Activated CD4-positive, alpha-beta T cell treated with anti-CD3 and anti-CD28 coated beads for 48 hours (primary cell): ENCODE data around the gene ST7.
"Not testable (repeated sequence)": the region's sequence is repeated elsewhere in the genome, so short reads cannot be mapped to it uniquely, and the experiment has no call there.

Source experiments
- DNase-seq: peaks from one replicate; pipeline ENCODE4 v3.0.0-alpha.2; 2020

The ST7 gene

DNA sequence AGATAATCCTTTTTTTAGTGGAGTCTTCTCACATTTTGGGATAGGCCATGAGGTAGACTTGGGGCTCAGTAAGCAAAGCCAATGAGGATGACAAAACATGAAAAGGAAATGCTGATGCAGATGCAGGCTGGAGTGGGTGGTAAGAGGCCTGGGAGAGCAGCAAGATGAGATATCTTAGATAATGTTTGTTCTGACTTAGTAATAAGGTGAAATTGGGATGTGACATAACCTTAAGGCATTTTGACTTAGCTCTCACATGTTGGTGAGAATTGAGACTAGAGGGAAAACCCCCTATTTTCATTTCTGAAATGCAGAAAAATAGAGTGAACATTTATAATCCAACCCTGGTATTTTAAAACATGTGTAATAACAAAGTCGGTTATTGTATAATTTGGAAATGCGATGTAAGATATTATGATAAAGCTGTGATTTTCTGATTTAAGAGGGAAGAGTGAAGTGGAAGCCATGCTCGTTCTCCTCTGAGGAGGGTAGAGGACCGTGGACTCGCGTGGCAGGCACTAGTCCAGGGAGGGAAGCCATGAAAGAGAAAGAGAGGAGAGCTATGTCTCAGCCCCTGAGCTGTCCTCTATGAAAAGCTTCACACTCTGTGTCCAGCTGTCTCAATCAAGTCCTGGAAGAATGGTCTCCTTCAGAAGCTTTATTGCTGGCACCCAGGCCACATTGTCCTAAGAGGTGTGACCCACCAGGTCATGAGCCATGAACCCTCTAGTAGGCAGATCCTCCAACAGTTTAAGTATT, 57.3 kb downstream of the ST7 start:
- DNase-seq, result peak; percentile 52

GRCh38 chr7:117011419-117012260, 58.3 kb downstream of the ST7 start:
- DNase-seq, result no peak

- no peak for DNase-seq
Measured at GRCh38 chr7:117012284-117012683, 59.0 kb downstream of the ST7 start.

GRCh38 chr7:117012696-117013095, 59.4 kb downstream of the ST7 start:
- DNase-seq, result no peak

- no peak for DNase-seq
Measured at GRCh38 chr7:117014099-117014656, 60.9 kb downstream of the ST7 start.

DNA sequence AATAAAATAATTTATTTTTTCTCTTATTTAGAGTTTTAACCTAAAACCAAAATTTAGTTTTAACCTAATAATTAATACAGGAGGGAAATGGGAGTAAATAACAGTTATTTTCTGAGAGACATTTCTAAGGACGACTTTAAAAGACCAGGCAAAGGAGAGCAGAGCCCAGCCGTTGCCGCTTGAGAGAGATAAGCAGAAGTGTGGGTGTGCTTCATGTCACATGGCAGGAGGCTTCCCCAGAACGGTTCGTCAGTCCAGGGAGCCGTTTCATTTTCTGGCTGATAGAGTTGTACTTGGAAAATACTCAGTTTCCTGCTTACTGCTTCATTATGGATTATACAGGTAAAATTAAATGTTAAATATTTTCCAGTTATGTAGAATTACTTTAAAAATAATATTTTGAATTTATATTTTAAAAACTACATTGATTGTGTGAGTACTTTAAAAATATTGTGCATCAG, 61.4 kb downstream of the ST7 start:
- peak; percentile 46 for DNase-seq

- DNase-seq, result no peak
Measured at GRCh38 chr7:117015258-117016184, 62.2 kb downstream of the ST7 start.

GRCh38 chr7:117017017-117017451, 63.7 kb downstream of the ST7 start:
- no peak for DNase-seq

- no peak for DNase-seq
Measured at GRCh38 chr7:117017702-117018266, 64.5 kb downstream of the ST7 start.

DNA sequence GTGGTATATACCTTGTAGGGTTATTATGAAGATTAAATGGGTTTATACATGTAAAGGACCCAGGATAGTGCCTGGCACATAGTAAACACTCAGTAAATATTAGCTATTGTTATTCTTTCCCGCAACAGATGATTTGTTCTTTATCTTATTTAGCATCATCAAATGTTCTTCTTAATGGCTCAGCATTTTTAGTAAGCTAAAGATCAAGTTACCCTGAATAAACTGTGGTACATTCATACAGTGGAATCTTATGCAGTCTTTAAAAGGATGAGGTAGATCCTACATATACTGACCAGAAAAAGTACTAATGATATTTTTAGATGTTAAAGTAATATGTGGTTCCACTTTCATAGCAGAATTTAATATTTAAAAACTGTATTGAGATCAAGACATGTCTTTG, 65.4 kb downstream of the ST7 start:
- DNase-seq, result no peak

GRCh38 chr7:117019287-117019686, 66.0 kb downstream of the ST7 start:
- no peak for DNase-seq

- no peak for DNase-seq
Measured at GRCh38 chr7:117019786-117020590, 66.7 kb downstream of the ST7 start.

DNA sequence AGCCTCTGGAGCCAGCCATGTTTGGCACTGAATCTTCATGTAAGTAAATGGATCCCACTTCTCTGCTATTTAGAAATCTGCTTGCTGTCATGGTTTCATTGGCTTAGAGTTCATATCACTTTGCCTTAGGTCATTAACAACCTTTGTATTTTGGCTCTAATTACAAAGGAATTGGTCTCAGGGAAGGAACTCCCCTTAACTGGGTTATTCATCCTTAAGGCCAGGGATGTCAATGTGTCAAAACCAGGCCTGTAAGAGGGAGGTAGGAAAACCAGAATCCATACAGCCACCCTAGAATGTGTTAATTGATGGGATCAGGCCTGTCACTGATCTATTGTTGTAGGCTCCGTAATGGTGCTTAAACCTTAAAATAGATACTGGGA, 67.3 kb downstream of the ST7 start:
- DNase-seq, result no peak

- no peak for DNase-seq
Measured at GRCh38 chr7:117021366-117021765, 68.1 kb downstream of the ST7 start.

DNA sequence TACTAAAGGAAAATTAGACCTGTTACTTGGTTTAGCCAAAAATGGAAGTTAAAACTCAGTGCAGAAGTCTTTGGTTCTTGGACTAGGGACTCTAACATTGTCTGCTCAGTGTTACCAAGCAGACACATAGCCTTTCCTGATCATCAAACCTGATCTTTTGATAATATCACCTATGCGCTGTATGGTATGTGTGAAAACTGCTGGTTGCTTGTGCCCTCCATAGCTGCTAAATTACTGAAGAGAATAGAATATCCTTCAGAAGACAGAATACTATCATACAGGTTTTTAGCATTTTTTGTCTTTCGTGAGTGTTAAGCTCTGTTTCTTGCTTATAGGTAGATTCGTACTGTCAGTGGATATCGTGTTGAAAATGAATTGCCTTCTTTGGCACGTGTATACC, 68.7 kb downstream of the ST7 start:
- no peak for DNase-seq

DNA sequence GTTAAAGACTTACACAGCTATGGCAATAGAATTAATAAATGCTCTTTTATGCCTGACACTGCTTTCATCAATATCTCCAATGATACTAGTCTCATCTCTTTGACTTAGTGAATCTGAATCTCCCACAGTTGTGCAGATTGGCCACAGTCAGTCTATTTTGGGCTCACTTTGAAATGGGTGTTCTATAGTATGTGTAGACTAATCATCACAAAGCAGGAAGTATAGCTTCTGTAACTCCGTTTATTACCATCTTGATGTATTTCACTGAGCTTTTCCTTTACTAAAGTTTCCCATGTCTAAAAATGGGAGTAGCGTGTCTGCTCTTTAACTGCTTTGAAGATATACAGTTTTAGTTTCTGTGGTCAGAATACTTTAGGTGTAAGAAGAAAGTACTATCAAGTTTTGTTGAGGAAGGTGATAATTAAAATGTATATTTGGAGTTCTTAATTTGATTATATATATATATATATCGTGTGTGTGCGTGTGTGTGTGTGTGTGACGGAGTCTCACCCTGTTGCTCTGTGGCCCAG, 70.1 kb downstream of the ST7 start:
- DNase-seq, result no peak

- no peak for DNase-seq
Measured at GRCh38 chr7:117024811-117025210, 71.5 kb downstream of the ST7 start.

GRCh38 chr7:117025891-117026290, 72.6 kb downstream of the ST7 start:
- no peak for DNase-seq

DNA sequence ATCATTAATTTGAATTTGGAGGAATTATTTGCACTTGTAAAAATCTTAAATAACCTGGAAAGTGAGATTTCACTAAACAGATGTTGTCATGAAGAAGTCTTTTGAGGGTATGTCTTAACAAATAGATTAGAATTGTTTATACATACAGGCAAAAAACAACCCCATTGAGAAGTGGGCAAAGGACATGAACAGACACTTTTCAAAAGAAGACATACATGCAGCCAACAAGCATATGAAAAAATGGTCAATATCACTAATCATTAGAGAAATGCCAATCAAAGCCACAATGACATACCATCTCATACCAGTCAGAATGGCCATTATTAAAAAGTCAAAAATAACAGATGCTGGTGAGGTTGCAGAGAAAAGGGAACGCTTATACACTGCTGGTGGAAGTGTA, 77.0 kb downstream of the ST7 start:
- not testable (repeated sequence) for DNase-seq

DNA sequence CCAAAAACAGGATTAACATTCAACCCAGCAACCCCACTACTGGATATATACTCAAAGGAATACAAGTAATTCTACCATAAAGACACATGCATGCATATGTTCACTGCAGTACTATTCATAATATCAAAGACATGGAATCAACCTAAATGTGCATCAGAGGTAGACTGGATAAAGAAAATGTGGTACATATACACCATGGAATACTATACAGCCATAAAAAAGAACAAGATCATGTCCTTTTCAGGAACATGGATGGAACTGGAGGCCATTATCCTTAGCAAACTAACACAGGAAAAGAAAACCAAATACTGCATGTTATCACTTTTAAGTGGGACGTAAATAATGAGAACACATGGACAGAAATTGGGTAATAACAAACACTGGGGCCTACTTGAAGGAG, 77.5 kb downstream of the ST7 start:
- DNase-seq, result not testable (repeated sequence)

DNA sequence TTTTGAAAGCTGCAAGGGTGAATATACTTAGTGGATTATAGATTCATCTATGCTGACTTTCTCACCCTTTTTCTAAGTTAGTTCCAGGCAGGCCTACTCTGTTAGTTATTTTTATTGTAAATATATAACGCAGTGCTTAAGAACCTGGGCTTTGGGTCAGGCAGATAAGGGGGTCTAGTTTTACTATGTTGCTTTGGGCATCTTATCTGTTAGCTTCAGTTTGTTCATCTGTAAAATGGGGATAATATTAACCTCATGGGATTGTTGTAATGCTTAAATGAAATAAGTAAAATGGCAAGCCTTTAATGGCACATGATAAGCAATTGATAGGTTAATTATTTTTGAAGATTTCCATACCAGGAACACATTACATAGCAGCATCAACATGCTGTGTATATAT, 79.5 kb downstream of the ST7 start:
- DNase-seq, result no peak
